Measurements from ENCODE around the gene LMBRD1.
"Not testable (repeated sequence)": the region's sequence is repeated elsewhere in the genome, so short reads cannot be mapped to it uniquely, and the experiment has no call there.

LMBRD1 gene

GRCh38 chr6:69802995-69803394 is 6.2 kb upstream of the LMBRD1 start (continued):
- no peak for TF ChIP-seq TSHZ2 (CRISPR knock-in tag; IDR thresholded peaks at IDR 0.05)
- TF ChIP-seq ISL1 (CRISPR knock-in tag; IDR thresholded peaks at IDR 0.05), result no peak

- TF ChIP-seq ZC3H10 (CRISPR knock-in tag; IDR thresholded peaks at IDR 0.05), result no peak
- no peak for TF ChIP-seq ISL1 (CRISPR knock-in tag; IDR thresholded peaks at IDR 0.05)
- no peak for TF ChIP-seq BACH2 (CRISPR knock-in tag; IDR thresholded peaks at IDR 0.05; ENCODE audit: borderline replicate concordance)
- TF ChIP-seq PPARA (CRISPR knock-in tag; IDR thresholded peaks at IDR 0.05; ENCODE audit: borderline replicate concordance), result no peak
- TF ChIP-seq PATZ1 (CRISPR knock-in tag; IDR thresholded peaks at IDR 0.05; ENCODE audit: borderline replicate concordance), result no peak
- no peak for TF ChIP-seq CSRNP3 (CRISPR knock-in tag; IDR thresholded peaks at IDR 0.05)
- TF ChIP-seq ZFP30 (CRISPR knock-in tag; IDR thresholded peaks at IDR 0.05), result no peak
- no peak for TF ChIP-seq ZFP3 (CRISPR knock-in tag; IDR thresholded peaks at IDR 0.05)
- TF ChIP-seq ZNF565 (CRISPR knock-in tag; conservative IDR thresholded peaks at IDR 0.05; ENCODE audit: low read depth), result no peak
- TF ChIP-seq CREB5 (CRISPR knock-in tag; IDR thresholded peaks at IDR 0.05; ENCODE audit: low read depth), result no peak
- TF ChIP-seq RARB (CRISPR knock-in tag; IDR thresholded peaks at IDR 0.05), result no peak
- no peak for TF ChIP-seq ZNF70 (CRISPR knock-in tag; IDR thresholded peaks at IDR 0.05)
- TF ChIP-seq CSDC2 (CRISPR knock-in tag; IDR thresholded peaks at IDR 0.05), result no peak
- no peak for TF ChIP-seq OSR1 (CRISPR knock-in tag; IDR thresholded peaks at IDR 0.05)
- no peak for ATAC-seq
Measured at GRCh38 chr6:69801711-69802110, 4.9 kb upstream of the LMBRD1 start.

- no peak for TF ChIP-seq POU6F1 (CRISPR knock-in tag; IDR thresholded peaks at IDR 0.05; ENCODE audit: borderline replicate concordance, low read depth)
- no peak for TF ChIP-seq ZFP30 (CRISPR knock-in tag; IDR thresholded peaks at IDR 0.05)
- no peak for TF ChIP-seq ARNTL (CRISPR knock-in tag; IDR thresholded peaks at IDR 0.05; ENCODE audit: borderline replicate concordance, low read depth)
- no peak for TF ChIP-seq TOX (CRISPR knock-in tag; IDR thresholded peaks at IDR 0.05; ENCODE audit: borderline replicate concordance)
- TF ChIP-seq BACH2 (CRISPR knock-in tag; IDR thresholded peaks at IDR 0.05; ENCODE audit: borderline replicate concordance), result no peak
- TF ChIP-seq TSHZ2 (CRISPR knock-in tag; IDR thresholded peaks at IDR 0.05), result no peak
- TF ChIP-seq ZFP3 (CRISPR knock-in tag; IDR thresholded peaks at IDR 0.05), result no peak
- TF ChIP-seq GLIS3 (CRISPR knock-in tag; IDR thresholded peaks at IDR 0.05), result no peak
- no peak for TF ChIP-seq RARB (CRISPR knock-in tag; IDR thresholded peaks at IDR 0.05)
- TF ChIP-seq ESRRG (CRISPR knock-in tag; IDR thresholded peaks at IDR 0.05), result no peak
- TF ChIP-seq ZNF8 (CRISPR knock-in tag; IDR thresholded peaks at IDR 0.05), result no peak
- no peak for TF ChIP-seq OSR1 (CRISPR knock-in tag; IDR thresholded peaks at IDR 0.05)
- no peak for TF ChIP-seq CREB5 (CRISPR knock-in tag; IDR thresholded peaks at IDR 0.05; ENCODE audit: low read depth)
- TF ChIP-seq ZNF70 (CRISPR knock-in tag; IDR thresholded peaks at IDR 0.05), result no peak
- TF ChIP-seq SNAI2 (CRISPR knock-in tag; IDR thresholded peaks at IDR 0.05), result no peak
- ATAC-seq, result no peak
Measured at GRCh38 chr6:69801225-69801624, 4.4 kb upstream of the LMBRD1 start.

GRCh38 chr6:69798796-69799195 is 2.0 kb upstream of the LMBRD1 start:
- not testable (repeated sequence) for ATAC-seq

Measured in SK-N-SH treated with all-trans-retinoic acid at 6 μM for 48 hours (cell line).